PC-3 (cell line): ENCODE measurements around the gene SEC16A.

ENCODE experiments used
- CTCF ChIP-seq: fragments of 300-600 bp; sonication (generic); conservative IDR thresholded peaks from 2 replicates; pipeline ENCODE4 v1.5.1; 2017; ENCODE audit warnings: antibody characterized with exemption, low read depth, mild to moderate bottlenecking, low read length
- EZH2 ChIP-seq: fragments of 300-600 bp; sonication (generic); IDR thresholded peaks from one replicate; pipeline ENCODE4 v1.6.1; 2017; ENCODE audit warnings: antibody characterized with exemption, mild to moderate bottlenecking, low read length; ENCODE audit not compliant: unreplicated experiment
- EZH2phosphoT487 ChIP-seq: fragments of 300-600 bp; sonication (generic); IDR thresholded peaks from 2 replicates; pipeline ENCODE4 v1.6.1; 2018; ENCODE audit warnings: mild to moderate bottlenecking, antibody characterized with exemption, low read length, borderline replicate concordance

- TF ChIP-seq CTCF (no peak), EZH2phosphoT487 (no peak), EZH2 (no peak)
These were observed 15.1 kb downstream of the SEC16A start for GRCh38 chr9:136467766-136468165.
